SHP77 treated with DMSO at 0.1 percent for 48 hours (cell line): ENCODE measurements around the gene NCLN.
A peak's percentile ranks its signal among the peaks of the same experiment; 100 is the strongest.
"Not testable (repeated sequence)": the region's sequence is repeated elsewhere in the genome, so short reads cannot be mapped to it uniquely, and the experiment has no call there.

ENCODE experiments used
- DNase-seq: peaks from one replicate; lab custom pipeline; 2025; lab: John Stamatoyannopoulos, UW

The NCLN gene

DNA sequence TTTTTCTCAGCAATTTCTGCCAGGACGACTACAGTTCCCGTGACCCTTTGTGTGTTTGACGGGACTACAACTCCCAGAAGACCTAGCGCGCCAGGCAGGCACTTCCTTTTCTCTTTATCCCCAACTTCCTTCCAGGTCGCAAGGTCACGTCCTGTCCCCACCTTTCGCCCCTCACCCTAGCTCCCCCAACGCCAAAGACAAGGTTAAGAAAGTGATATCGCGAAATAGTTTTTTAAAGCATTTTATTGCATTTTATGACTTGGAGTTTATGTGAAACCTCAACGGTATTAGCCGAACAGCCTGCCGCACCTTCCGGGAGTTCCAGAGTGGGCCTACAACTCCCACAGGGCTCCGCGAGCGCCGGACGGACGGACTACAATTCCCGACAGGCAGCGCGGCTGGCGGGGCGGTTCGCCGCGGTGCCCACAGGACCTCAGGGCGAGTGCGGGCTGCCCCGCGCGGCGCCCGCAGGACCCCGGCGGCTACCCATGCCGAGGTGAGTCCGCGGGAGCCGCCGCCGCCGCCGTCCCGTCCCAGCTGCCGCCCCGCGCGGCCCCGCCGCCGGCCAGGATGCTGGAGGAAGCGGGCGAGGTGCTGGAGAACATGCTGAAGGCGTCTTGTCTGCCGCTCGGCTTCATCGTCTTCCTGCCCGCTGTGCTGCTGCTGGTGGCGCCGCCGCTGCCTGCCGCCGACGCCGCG, at the start of gene NCLN:
NCLN (plus strand) TSS at position 470 of the 699 bp plus-strand sequence; CDS start at position 571, 101 bp downstream.
- peak; percentile 95 for DNase-seq

DNA sequence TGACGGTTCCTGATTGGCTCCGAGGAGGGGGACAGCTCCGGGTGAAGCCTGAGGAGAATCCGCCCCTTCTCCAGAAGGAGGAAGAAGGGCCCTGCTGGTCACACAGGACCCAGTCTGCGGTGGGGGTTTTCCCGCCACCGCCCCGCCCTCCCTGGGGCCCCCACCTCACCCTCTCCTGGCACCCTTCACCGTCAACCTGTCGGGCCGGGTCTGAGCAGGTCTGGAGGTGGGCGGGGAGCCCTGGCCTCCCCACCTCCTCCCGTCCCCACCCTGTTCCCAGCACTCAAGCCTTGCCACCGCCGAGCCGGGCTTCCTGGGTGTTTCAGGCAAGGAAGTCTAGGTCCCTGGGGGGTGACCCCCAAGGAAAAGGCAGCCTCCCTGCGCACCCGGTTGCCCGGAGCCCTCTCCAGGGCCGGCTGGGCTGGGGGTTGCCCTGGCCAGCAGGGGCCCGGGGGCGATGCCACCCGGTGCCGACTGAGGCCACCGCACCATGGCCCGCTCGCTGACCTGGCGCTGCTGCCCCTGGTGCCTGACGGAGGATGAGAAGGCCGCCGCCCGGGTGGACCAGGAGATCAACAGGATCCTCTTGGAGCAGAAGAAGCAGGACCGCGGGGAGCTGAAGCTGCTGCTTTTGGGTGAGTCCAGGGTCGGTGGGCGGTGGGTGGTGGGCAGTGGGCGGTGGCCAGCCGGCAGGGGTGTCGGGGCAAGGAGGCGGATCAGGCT, 49.6 kb upstream of the NCLN start, which contains the start of gene GNA15:
GNA15 (plus strand) TSS at position 73 of the 723 bp plus-strand sequence; CDS start at position 491, 418 bp downstream.
- DNase-seq: no peak

- no peak for DNase-seq
Observed at GRCh38 chr19:3136684-3137055, 49.1 kb upstream of the NCLN start.

- no peak for DNase-seq
Observed at GRCh38 chr19:3137119-3137518, 48.6 kb upstream of the NCLN start.

DNA sequence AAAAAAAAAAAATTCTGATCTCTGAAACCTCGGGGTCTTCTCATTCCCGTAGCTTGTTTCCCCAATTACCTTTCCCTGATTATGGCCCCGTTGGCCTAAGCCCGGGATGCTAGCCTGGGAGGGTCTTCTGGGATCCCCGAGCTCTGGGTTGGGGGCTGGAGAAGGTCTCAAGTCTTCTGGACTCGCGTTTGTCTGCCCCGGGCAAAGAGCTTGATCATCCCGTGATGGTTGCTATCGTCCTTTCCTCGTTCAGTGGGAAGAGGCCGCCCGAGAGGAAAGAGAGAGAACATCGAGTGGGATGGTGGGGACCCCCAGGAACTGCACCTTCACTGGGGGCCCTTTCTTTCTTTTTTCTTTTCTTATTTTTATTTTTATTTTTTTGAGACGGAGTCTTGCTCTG, 47.5 kb upstream of the NCLN start:
- DNase-seq: no peak

GRCh38 chr19:3140667-3141038, 45.1 kb upstream of the NCLN start:
- DNase-seq: no peak

- no peak for DNase-seq
Observed at GRCh38 chr19:3142292-3142670, 43.4 kb upstream of the NCLN start.

- DNase-seq: no peak
Observed at GRCh38 chr19:3142781-3143337, 42.9 kb upstream of the NCLN start.

DNA sequence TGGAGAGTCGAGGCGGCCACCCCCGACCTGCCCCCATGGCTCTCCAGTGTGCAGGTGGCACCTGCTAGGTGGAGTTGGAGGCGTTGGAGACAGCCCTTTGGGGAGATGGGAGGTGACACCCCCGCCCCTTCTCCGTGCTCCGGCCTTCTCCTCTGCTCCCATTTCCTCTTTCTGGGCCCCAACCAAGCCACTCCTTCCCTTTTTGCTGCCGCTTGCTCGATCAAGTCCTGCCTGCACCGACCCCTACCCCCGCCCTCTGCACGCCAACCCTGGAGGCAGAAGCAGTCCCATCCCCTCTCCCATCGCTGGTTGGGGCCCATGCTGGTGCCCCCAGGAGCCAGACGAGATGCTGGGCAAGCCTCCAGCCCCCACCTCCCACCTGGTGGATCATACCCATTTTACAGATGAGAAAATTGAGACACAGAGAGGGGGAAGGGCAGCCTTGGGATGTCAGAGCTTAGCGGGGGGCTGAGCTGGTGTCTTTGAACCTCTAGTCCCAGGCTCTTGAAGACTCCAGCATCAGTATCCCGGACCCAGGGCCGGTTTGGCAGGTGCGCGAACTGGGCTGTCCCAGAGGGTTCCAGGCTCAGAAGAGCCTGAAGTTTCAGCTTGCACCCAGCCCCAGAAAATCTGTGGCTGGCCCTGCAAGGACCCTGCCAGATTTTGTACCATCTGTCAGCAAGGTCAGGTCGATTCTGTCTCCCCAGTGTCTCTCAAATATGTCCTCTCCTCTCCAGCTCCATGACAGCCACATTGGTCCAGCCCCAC, 39.6 kb upstream of the NCLN start:
- DNase-seq: no peak

DNA sequence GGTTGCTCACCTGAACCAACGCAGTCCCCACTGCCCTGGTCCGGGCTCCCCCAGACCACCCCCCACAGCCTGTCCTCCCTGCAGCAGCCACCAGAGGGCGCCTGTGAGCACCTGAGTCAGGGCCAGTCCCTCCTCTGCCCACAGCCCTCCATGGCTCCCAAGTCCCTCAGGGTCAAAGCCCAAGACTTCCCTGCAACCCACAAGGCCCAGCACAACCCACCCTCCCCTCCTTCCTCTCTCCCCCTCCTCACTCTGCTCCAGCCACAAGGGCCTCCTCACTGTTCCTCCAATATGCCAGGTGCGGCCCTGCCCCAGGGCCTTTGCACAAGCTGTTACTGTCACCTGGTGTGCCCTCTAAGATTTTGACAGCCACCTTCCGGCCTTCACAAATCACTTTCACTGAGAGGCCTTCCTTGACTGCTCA, 39.0 kb upstream of the NCLN start:
- DNase-seq: no peak

DNA sequence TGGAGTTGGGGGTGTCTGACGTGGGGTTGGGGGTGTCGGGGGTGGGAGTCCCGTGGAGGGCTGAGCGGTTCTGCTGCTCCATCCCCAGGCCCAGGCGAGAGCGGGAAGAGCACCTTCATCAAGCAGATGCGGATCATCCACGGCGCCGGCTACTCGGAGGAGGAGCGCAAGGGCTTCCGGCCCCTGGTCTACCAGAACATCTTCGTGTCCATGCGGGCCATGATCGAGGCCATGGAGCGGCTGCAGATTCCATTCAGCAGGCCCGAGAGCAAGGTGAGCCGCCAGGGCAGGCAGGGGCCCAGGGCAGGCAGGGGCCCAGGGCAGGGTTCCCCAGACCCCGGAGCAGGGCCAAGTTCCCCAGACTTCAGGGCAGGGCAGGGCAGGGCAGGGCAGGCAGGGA, 37.2 kb upstream of the NCLN start:
- no peak for DNase-seq

DNA sequence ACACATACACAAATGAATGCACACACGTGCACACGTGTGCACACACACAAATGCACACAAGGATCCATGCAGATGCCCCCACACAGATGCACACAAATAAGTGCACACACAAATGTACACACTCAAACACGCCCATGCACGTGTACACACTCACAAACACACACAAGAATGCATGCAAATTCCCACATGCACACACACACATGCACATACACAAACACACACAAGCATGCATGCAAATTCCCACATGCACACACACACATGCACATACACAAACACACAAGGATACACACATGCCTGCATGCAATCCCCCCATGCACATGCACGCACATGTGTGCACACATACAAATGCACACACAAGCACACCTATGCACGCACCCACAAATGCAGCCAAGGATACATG, 36.6 kb upstream of the NCLN start:
- no peak for DNase-seq

DNA sequence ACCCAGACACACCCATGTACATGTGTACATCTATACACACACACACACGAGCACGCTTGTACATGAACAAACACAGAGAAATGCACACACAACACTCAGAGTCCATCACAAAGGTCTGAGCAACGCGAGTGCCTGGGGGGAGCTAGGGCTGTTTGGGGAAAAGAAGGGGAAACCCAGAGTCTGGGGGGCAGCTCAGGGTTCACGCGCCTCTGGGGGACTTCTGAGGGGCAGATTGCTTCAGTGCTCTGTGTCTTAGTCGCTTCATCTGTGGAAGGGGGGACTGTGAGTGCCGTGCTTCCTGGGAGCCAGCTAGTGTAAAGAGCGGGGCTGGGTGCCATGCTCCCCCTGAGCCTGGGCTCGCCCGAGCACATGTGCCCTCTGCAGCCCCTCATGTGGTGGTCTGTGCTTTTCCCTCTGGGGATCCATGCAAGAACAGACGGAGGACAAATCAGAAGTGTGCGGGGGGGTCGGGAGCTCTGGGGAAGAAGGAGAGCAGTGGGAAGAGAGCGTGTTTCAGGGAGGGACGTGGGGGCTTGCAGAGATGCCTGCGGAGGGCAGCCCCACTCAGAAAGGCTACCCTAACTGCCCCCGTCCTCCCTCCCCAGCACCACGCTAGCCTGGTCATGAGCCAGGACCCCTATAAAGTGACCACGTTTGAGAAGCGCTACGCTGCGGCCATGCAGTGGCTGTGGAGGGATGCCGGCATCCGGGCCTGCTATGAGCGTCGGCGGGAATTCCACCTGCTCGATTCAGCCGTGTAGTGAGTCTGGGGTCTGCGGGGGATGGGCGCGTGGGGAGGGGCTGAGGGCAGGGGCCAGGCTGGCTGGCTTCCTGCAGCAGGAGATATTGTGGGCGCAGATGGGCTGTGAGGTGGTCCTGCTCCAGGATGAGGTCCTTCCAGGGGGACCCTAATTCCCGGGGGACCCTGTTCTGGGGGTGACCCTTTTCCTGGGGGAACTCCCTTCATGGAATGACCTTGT, 35.9 kb upstream of the NCLN start:
- no peak for DNase-seq

- no peak for DNase-seq
Observed at GRCh38 chr19:3150739-3151329, 34.9 kb upstream of the NCLN start.

DNA sequence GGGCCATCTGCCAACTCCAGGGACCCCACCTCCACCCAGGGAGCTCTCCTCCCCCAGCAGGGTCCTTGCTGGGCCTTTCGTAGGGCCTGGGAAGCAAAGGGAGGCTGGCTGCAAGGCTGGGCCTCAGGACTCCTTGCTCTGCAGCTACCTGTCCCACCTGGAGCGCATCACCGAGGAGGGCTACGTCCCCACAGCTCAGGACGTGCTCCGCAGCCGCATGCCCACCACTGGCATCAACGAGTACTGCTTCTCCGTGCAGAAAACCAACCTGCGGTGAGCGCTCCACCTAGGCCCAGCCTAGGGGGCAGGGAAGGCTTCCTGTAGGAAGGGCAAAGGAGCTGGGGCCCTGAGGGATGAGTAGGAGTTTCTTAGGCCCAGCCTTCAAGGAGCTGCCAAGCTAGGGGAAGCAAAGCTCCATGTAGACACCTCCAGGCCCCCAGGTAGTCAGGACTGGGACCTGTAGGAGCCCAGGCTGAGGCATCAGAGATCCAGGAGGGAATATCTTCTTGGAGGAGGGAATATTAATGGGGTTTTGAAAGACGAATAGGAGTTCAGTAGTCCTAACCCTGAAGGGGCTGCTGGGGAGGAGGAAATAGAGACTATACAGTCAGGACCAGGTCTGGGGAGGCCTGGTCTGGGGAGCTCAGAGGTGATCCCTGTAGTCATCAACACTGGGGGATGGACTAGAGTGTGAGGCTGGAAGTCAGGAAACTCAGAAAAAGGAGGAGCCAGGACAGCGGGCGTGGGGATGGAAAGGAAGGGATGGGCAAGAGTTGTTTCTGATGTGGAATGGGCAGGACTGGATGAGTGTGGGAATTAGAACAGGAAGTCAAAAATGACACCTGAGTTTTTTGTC, 33.9 kb upstream of the NCLN start:
- DNase-seq: no peak

- no peak for DNase-seq
Observed at GRCh38 chr19:3152419-3152780, 33.3 kb upstream of the NCLN start.

GRCh38 chr19:3153286-3154230, 32.2 kb upstream of the NCLN start:
- DNase-seq: no peak

- not testable (repeated sequence) for DNase-seq
Observed at GRCh38 chr19:3154447-3154846, 31.3 kb upstream of the NCLN start.
